ENCODE results near the gene PIK3CG.

GRCh38 chr7:106848049-106848448, 17.0 kb upstream of the PIK3CG start:
- TF ChIP-seq CTCF (IDR thresholded peaks at IDR 0.05) (no peak), POLR2A (IDR thresholded peaks at IDR 0.05) (no peak)

Measured in tibial nerve (tissue), 3 donors.